HepG2 (cell line): Measurements from ENCODE around the gene PPP4C. TPM values are rescaled to one million over a fixed set of nuclear protein-coding genes. Genes with fewer than 3 reads are reported as not detected.

Experiments used
- ATRX ChIP-seq: sonication (generic); formaldehyde crosslinking; IDR thresholded peaks from 2 replicates; pipeline ENCODE4 v1.4.0; 2020; ENCODE audit warnings: missing genetic modification reagents, borderline replicate concordance
- DMTF1 ChIP-seq: sonication (generic); formaldehyde crosslinking; IDR thresholded peaks from 2 replicates; pipeline ENCODE4 v1.4.0; 2020; ENCODE audit warnings: mild to moderate bottlenecking, missing genetic modification reagents
- HBP1 ChIP-seq: IDR thresholded peaks from 2 replicates; pipeline ENCODE4 v1.6.1; 2016; ENCODE audit warnings: low read depth, control low read depth
- IRX3 ChIP-seq: sonication (generic); formaldehyde crosslinking; IDR thresholded peaks from 2 replicates; pipeline ENCODE4 v1.8.1; 2023; ENCODE audit warnings: mild to moderate bottlenecking, low read depth, missing genetic modification reagents, borderline replicate concordance
- KDM4B ChIP-seq: sonication (generic); formaldehyde crosslinking; IDR thresholded peaks from 2 replicates; pipeline ENCODE4 v1.4.0; 2020; ENCODE audit warnings: missing genetic modification reagents
- NFIC ChIP-seq: IDR thresholded peaks from 2 replicates; pipeline ENCODE4 v1.6.1; 2012; ENCODE audit warnings: mild to moderate bottlenecking, low read length, inconsistent platforms
- POGZ ChIP-seq: sonication (generic); formaldehyde crosslinking; IDR thresholded peaks from 2 replicates; pipeline ENCODE4 v1.4.0; 2020; ENCODE audit warnings: mild to moderate bottlenecking, missing genetic modification reagents
- SNAPC4 ChIP-seq: sonication (generic); formaldehyde crosslinking; IDR thresholded peaks from 2 replicates; pipeline ENCODE4 v1.4.0; 2020; ENCODE audit warnings: mild to moderate bottlenecking, missing genetic modification reagents
- TOPORS ChIP-seq: sonication (generic); formaldehyde crosslinking; IDR thresholded peaks from 2 replicates; pipeline ENCODE4 v1.8.0; 2023; ENCODE audit warnings: mild to moderate bottlenecking, missing genetic modification reagents
- ZBTB37 ChIP-seq: sonication (generic); formaldehyde crosslinking; IDR thresholded peaks from 2 replicates; pipeline ENCODE4 v1.4.0; 2020; ENCODE audit warnings: mild to moderate bottlenecking, missing genetic modification reagents
- ZFP62 ChIP-seq: sonication (generic); formaldehyde crosslinking; IDR thresholded peaks from 2 replicates; pipeline ENCODE4 v1.4.0; 2020; ENCODE audit warnings: missing genetic modification reagents
- ZFX ChIP-seq: sonication (generic); formaldehyde crosslinking; IDR thresholded peaks from 2 replicates; pipeline ENCODE4 v1.4.0; 2020; ENCODE audit warnings: mild to moderate bottlenecking, low read depth, missing genetic modification reagents, moderate library complexity
- ZNF251 ChIP-seq: sonication (generic); formaldehyde crosslinking; IDR thresholded peaks from 2 replicates; pipeline ENCODE4 v1.9.0; 2021; ENCODE audit warnings: mild to moderate bottlenecking, missing genetic modification reagents
- ZNF256 ChIP-seq: sonication (generic); formaldehyde crosslinking; conservative IDR thresholded peaks from 2 replicates; pipeline ENCODE4 v1.4.0; 2020; ENCODE audit warnings: missing genetic modification reagents
- ZNF644 ChIP-seq: IDR thresholded peaks from 2 replicates; pipeline ENCODE4 v1.6.1; 2016; ENCODE audit warnings: low read depth
- ZNF7 ChIP-seq: IDR thresholded peaks from 2 replicates; pipeline ENCODE4 v1.6.1; 2016; ENCODE audit warnings: missing biosample characterization, missing genetic modification reagents
- ZNF724P ChIP-seq: sonication (generic); formaldehyde crosslinking; IDR thresholded peaks from 2 replicates; pipeline ENCODE4 v1.8.0; 2022; ENCODE audit warnings: missing genetic modification reagents, borderline replicate concordance
- ZNF747 ChIP-seq: sonication (generic); formaldehyde crosslinking; IDR thresholded peaks from 2 replicates; pipeline ENCODE4 v1.8.1; 2023; ENCODE audit warnings: missing genetic modification reagents, mild to moderate bottlenecking, borderline replicate concordance
- ZNF766 ChIP-seq: sonication (generic); formaldehyde crosslinking; IDR thresholded peaks from 2 replicates; pipeline ENCODE4 v1.5.0; 2020; ENCODE audit warnings: missing genetic modification reagents, borderline replicate concordance
- ZNF841 ChIP-seq: sonication (generic); formaldehyde crosslinking; IDR thresholded peaks from 2 replicates; pipeline ENCODE4 v1.8.1; 2023; ENCODE audit warnings: missing genetic modification reagents, borderline replicate concordance
- polyA plus RNA-seq, 8 experiments: library from polyadenylated mRNA; depleted of rRNA in 3 of 8; stranded (reverse) in 7 of 8; unstranded in 1 of 8; fragments of >200 nt; fragmentation: Illumina TruSeq in 4 of 8; extraction: Trizol in 4 of 8; gene quantifications; 2 replicates each; pipeline versions ENCODE4 v1.2.1 to v1.2.3, GENCODE V29; 2011 to 2016; ENCODE audit warnings: low read depth in 4 of 8, missing spikeins in 1 of 8, mixed read lengths in 1 of 8; ENCODE audit not compliant: insufficient read depth in 1 of 8
- total RNA-seq, 5 experiments: library from RNA; depleted of rRNA; stranded (reverse); fragments of >200 nt; fragmentation: Illumina TruSeq; extraction: Trizol; gene quantifications; 2 replicates each; pipeline ENCODE4 v1.2.3, GENCODE V29; 2016; ENCODE audit warnings: low read depth in 1 of 5

The PPP4C gene
- total and polyA plus RNA-seq, 2 of the 13 experiments (the other 11 are each of a cell fraction or from before 2014, with no cell fraction given): 176 to 220 TPM

- no peak for TF ChIP-seq SNAPC4
- peak; percentile 94 for TF ChIP-seq ZNF766
- peak; percentile 94 for TF ChIP-seq ZNF256 (CRISPR knock-in tag)
- peak; percentile 89 for TF ChIP-seq KDM4B
- TF ChIP-seq ZFP62 (CRISPR knock-in tag): no peak
- TF ChIP-seq ZBTB37: no peak
- peak; percentile 73 for TF ChIP-seq POGZ (CRISPR knock-in tag)
- TF ChIP-seq ATRX (CRISPR knock-in tag): no peak
- TF ChIP-seq HBP1 (CRISPR knock-in tag): peak; percentile 68; the same call in 1 of the 2 replicates
- TF ChIP-seq ZNF7 (CRISPR knock-in tag): peak; percentile 8; the same call in 1 of the 2 replicates
- peak; percentile 90; the same call in 1 of the 2 replicates for TF ChIP-seq DMTF1 (CRISPR knock-in tag)
- no peak for TF ChIP-seq ZNF644 (CRISPR knock-in tag)
- TF ChIP-seq ZNF841: peak; percentile 91; the same call in 1 of the 2 replicates
- TF ChIP-seq ZFX (CRISPR knock-in tag): peak; percentile 91
- TF ChIP-seq ZNF251 (CRISPR knock-in tag): 0 out of 2 replicates have a peak, but pooled peaks have one; percentile 87
- TF ChIP-seq TOPORS: peak; percentile 95
- no peak for TF ChIP-seq ZNF724P (CRISPR knock-in tag)
- peak; percentile 98; the same call in 1 of the 2 replicates for TF ChIP-seq IRX3
- TF ChIP-seq NFIC: no peak
- TF ChIP-seq ZNF747 (CRISPR knock-in tag): peak; percentile 99
Observed at GRCh38 chr16:30052671-30053372, 23.0 kb upstream of the PPP4C start (continued).
